ENCODE data around the gene AIFM3. TPM values are rescaled to one million over a fixed set of nuclear protein-coding genes. Genes with fewer than 3 reads are reported as not detected.

The AIFM3 gene
- total and polyA plus RNA-seq, 4 donors: 0.38 to 1.1 (median 0.63) TPM

DNA sequence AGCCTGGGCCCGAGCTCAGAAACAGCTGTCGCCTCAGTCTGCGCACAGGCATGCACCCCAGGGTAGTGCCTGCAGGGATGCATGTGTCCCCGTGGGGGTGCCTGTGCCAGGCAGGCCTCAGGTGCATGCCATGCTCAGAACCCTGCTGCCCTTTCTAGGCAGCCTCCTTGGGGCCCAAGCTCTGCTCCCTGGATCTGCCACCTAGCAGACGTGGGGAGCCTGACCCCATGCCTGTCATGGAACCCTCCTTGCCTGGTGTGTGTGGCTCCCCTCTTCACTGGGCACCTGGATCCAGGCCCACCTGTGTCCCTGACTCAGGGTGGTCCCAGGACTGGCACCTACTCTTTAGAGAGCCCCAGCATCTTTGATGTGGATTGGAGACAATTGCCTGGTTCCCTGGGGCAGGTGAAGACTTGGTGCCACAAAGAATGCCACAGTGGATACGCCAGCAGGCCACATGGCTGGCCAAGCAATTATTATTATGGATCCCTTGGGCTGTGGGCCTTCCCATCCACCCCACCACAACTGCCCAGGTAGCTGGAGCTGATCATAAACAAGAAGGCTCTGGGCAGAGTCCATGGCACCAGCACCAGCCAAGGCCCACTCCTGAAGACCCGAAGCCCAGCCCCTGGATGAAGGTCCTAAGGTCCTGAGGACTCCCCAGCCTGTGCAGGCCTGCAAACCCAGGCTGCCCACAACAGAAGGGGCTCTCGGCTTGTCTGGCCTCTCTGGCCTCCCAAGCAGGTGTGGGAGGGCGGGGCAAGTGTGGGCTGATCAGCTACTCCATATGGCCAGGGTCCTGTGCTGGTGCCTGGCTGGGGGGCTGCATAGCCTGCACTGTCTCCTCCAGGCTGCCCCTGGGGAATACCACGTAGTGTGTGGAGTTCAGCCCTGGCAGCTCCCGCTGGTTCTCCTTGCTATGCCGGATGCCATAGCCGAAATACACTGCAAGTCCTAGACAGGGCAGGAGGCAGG, 61.5 kb downstream of the AIFM3 start:
- no peak for DNase-seq (ENCODE audit: low spot score)
- Histone ChIP-seq H3K9me3 (ENCODE audit: control insufficient read depth in 4 of 4, low read length in 3 of 4) (no peaks in the 10 kb centered on the region), H3K9ac (ENCODE audit: low read depth in 1 of 2, low read length in 2 of 2) (no peak overlapping the region), H3K4me3 (ENCODE audit: low read depth in 1 of 3, low read length in 3 of 3) (no peak overlapping the region), H3K27me3 (ENCODE audit: control insufficient read depth in 4 of 4, insufficient read depth in 4 of 4, low read length in 3 of 4) (no peaks in the 10 kb centered on the region), H3K36me3 (ENCODE audit: control insufficient read depth in 4 of 4, insufficient read depth in 3 of 4, low read depth in 1 of 4, low read length in 3 of 4) (no peaks in the 10 kb centered on the region), H3K27ac (ENCODE audit: low read depth in 1 of 2, low read length in 2 of 2) (no peak overlapping the region), H3K4me1 (ENCODE audit: control insufficient read depth in 4 of 4, insufficient read depth in 4 of 4, low read length in 3 of 4) (no peaks in the 10 kb centered on the region)
- WGBS: 93% methylated on average over 13 of the region's 13 CpGs
- no peak for TF ChIP-seq HNF4G (IDR thresholded peaks at IDR 0.05)
- TF ChIP-seq ZBTB33 (IDR thresholded peaks at IDR 0.05): no peak
- TF ChIP-seq GABPA (IDR thresholded peaks at IDR 0.05 in 1 of 2, conservative IDR thresholded peaks at IDR 0.05 in 1 of 2): no peak
- no peak for TF ChIP-seq HNF4A (conservative IDR thresholded peaks at IDR 0.05)
- TF ChIP-seq EGR1 (IDR thresholded peaks at IDR 0.05; ENCODE audit: low read depth in 2 of 2): no peak
- TF ChIP-seq SP1 (IDR thresholded peaks at IDR 0.05): no peak
- no peak for TF ChIP-seq ATF3 (IDR thresholded peaks at IDR 0.05)
- TF ChIP-seq FOXA1 (IDR thresholded peaks at IDR 0.05): no peak
- no peak for TF ChIP-seq YY1 (IDR thresholded peaks at IDR 0.05)

- Histone ChIP-seq H3K9me3 (ENCODE audit: control insufficient read depth in 4 of 4, low read length in 3 of 4) (no peaks in the 10 kb centered on the region), H3K27me3 (ENCODE audit: control insufficient read depth in 4 of 4, insufficient read depth in 4 of 4, low read length in 3 of 4) (no peaks in the 10 kb centered on the region), H3K9ac (ENCODE audit: low read depth in 1 of 2, low read length in 2 of 2) (no peak overlapping the region), H3K36me3 (ENCODE audit: control insufficient read depth in 4 of 4, insufficient read depth in 3 of 4, low read depth in 1 of 4, low read length in 3 of 4) (no peaks in the 10 kb centered on the region), H3K4me1 (ENCODE audit: control insufficient read depth in 4 of 4, insufficient read depth in 4 of 4, low read length in 3 of 4) (no peaks in the 10 kb centered on the region), H3K27ac (ENCODE audit: low read depth in 1 of 2, low read length in 2 of 2) (no peak overlapping the region), H3K4me3 (ENCODE audit: low read depth in 1 of 3, low read length in 3 of 3) (no peak overlapping the region)
- WGBS: 75% methylated on average over 12 of the region's 12 CpGs
- no peak for DNase-seq (ENCODE audit: low spot score)
- no peak for TF ChIP-seq FOXA2 (IDR thresholded peaks at IDR 0.05)
- TF ChIP-seq JUND (IDR thresholded peaks at IDR 0.05): no peak
- TF ChIP-seq HNF4A (conservative IDR thresholded peaks at IDR 0.05): no peak
Observed at GRCh38 chr22:21029486-21030025, 62.5 kb downstream of the AIFM3 start.

DNA sequence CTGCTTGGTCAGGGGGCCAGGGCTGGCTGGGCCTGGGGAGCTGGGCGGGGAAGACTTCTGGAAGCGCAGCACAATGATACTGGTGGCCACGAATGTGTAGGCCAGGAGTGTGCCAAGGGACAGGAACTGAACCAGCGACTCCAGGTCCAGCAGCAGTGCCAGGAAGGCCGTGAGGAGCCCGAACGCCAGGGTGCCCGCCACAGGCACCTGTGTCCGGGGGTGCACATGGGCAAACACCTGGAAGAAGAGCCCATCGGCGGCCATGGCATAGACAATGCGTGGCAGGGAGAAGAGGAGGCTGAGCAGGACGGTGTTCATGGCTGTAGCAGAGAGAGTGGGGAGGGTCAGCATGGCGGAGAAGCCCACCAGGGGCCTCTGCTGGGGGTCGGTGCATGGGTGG, 63.0 kb downstream of the AIFM3 start:
- no peaks in the 10 kb centered on the region for H3K4me1 ChIP-seq (ENCODE audit: control insufficient read depth in 4 of 4, insufficient read depth in 4 of 4, low read length in 3 of 4)
- no peak overlapping the region for H3K4me3 ChIP-seq (ENCODE audit: low read depth in 1 of 3, low read length in 3 of 3)
- H3K36me3 ChIP-seq (ENCODE audit: control insufficient read depth in 4 of 4, insufficient read depth in 3 of 4, low read depth in 1 of 4, low read length in 3 of 4): no peaks in the 10 kb centered on the region
- 90% methylated on average over 15 of the region's 15 CpGs for WGBS
- no peak overlapping the region for H3K9ac ChIP-seq (ENCODE audit: low read depth in 1 of 2, low read length in 2 of 2)
- no peak overlapping the region for H3K27ac ChIP-seq (ENCODE audit: low read depth in 1 of 2, low read length in 2 of 2)
- H3K9me3 ChIP-seq (ENCODE audit: control insufficient read depth in 4 of 4, low read length in 3 of 4): no peaks in the 10 kb centered on the region
- H3K27me3 ChIP-seq (ENCODE audit: control insufficient read depth in 4 of 4, insufficient read depth in 4 of 4, low read length in 3 of 4): no peaks in the 10 kb centered on the region
- DNase-seq (ENCODE audit: low spot score): no peak
- no peak for TF ChIP-seq TAF1 (conservative IDR thresholded peaks at IDR 0.05)
- TF ChIP-seq CTCF (IDR thresholded peaks at IDR 0.05; ENCODE audit: low read depth, low read length, missing input control): no peak
- TF ChIP-seq ZBTB33 (IDR thresholded peaks at IDR 0.05): no peak
- no peak for TF ChIP-seq ATF3 (IDR thresholded peaks at IDR 0.05)
- TF ChIP-seq JUND (IDR thresholded peaks at IDR 0.05): no peak
- TF ChIP-seq YY1 (IDR thresholded peaks at IDR 0.05): no peak
- TF ChIP-seq FOXA1 (IDR thresholded peaks at IDR 0.05): no peak
- no peak for TF ChIP-seq REST (IDR thresholded peaks at IDR 0.05)
- TF ChIP-seq EGR1 (IDR thresholded peaks at IDR 0.05; ENCODE audit: low read depth in 2 of 2): no peak
- no peak for TF ChIP-seq FOXA2 (IDR thresholded peaks at IDR 0.05)
- TF ChIP-seq GABPA (IDR thresholded peaks at IDR 0.05 in 1 of 2, conservative IDR thresholded peaks at IDR 0.05 in 1 of 2): no peak
- TF ChIP-seq HNF4G (IDR thresholded peaks at IDR 0.05): no peak

Measured in liver (tissue), 9 donors.